ENCODE measurements around the gene TMEM175.

Gene TMEM175

GRCh38 chr4:959338-960139 lies 27.3 kb downstream of the TMEM175 start:
- POLR2A ChIA-PET = no interaction called here
- DNase-seq (ENCODE audit: low read depth, low spot score) = no peak
- H3K4me3 ChIP-seq (ENCODE audit: low read depth, low read length) = no peak overlapping the region
- TF ChIP-seq, protein P1, sequence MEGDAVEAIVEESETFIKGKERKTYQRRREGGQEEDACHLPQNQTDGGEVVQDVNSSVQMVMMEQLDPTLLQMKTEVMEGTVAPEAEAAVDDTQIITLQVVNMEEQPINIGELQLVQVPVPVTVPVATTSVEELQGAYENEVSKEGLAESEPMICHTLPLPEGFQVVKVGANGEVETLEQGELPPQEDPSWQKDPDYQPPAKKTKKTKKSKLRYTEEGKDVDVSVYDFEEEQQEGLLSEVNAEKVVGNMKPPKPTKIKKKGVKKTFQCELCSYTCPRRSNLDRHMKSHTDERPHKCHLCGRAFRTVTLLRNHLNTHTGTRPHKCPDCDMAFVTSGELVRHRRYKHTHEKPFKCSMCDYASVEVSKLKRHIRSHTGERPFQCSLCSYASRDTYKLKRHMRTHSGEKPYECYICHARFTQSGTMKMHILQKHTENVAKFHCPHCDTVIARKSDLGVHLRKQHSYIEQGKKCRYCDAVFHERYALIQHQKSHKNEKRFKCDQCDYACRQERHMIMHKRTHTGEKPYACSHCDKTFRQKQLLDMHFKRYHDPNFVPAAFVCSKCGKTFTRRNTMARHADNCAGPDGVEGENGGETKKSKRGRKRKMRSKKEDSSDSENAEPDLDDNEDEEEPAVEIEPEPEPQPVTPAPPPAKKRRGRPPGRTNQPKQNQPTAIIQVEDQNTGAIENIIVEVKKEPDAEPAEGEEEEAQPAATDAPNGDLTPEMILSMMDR (IDR thresholded peaks at IDR 0.05; ENCODE audit: insufficient read depth, low read length, missing control alignments) = no peak
- CTCF ChIA-PET = no interaction called here

DNA sequence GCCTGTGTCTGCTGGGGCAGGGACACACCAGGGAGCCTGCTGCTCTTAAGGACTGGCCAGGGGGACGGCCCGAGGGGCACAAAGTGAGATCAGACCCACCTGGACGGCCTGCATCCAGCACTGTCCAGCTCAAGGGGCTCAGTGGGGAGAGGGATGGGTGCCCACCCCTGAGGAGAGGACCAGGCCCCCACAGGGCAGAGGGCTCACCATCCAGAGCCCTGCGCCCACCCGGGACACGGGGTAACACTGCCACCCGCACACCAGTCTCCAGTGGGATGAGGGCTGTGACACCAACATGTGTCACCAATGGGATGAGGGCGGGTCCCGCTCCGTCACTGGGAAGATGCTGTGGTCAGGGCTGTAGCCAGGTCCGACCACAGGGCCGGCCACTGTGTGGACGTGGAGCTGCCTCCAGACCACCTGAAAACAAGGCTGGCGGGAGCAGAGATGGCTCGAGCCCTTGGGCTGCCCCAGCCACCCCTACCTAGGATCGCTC lies 27.9 kb downstream of the TMEM175 start:
- CTCF ChIA-PET = no interaction called here
- POLR2A ChIA-PET = no interaction called here

DNA sequence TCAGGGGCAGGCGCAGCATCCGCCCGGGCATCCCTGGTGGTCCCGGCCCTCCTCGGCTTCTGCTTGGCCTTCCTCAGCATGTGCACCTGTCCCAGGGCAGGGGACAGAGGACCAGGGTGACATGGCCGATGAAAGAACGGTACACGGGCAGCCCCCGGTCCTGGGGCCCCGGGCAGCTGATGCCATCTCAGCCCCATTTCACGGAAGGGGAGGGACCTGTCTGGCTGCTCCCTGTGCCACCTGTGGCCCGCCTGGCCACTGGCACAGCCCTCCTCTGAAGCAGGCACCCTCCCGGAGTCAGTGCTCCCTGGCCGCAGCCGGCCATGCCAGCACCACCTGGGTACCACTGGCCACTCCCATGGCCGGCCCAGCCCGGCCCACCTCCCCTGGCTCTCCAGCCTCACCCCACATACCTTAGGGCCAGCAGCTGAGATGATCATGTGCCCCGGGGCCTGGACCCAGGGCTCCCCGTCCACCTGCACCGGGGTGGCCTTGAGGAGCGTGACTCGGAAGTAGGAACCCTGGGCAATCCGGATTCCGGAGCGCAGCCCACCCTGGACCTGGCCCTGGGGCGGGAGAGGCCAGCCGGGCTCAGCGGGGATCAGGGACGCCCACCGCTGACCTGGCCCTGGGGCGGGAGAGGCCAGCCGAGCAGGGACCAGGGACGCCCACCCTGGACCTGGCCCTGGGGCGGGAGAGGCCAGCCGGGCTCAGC lies 28.5 kb downstream of the TMEM175 start:
- TF ChIP-seq, protein P1 (IDR thresholded peaks at IDR 0.05; ENCODE audit: insufficient read depth, low read length, missing control alignments) = no peak
- no peak overlapping the region for H3K4me3 ChIP-seq (ENCODE audit: low read depth, low read length)
- DNase-seq (ENCODE audit: low read depth, low spot score) = no peak
- POLR2A ChIA-PET = no interaction called here
- CTCF ChIA-PET = no interaction called here

More for the DNA sequence above, 27.9 kb downstream of the TMEM175 start:
- H3K4me3 ChIP-seq (ENCODE audit: low read depth, low read length) = no peak overlapping the region
- TF ChIP-seq, protein P1 (IDR thresholded peaks at IDR 0.05; ENCODE audit: insufficient read depth, low read length, missing control alignments) = no peak
- DNase-seq (ENCODE audit: low read depth, low spot score) = no peak

DNA sequence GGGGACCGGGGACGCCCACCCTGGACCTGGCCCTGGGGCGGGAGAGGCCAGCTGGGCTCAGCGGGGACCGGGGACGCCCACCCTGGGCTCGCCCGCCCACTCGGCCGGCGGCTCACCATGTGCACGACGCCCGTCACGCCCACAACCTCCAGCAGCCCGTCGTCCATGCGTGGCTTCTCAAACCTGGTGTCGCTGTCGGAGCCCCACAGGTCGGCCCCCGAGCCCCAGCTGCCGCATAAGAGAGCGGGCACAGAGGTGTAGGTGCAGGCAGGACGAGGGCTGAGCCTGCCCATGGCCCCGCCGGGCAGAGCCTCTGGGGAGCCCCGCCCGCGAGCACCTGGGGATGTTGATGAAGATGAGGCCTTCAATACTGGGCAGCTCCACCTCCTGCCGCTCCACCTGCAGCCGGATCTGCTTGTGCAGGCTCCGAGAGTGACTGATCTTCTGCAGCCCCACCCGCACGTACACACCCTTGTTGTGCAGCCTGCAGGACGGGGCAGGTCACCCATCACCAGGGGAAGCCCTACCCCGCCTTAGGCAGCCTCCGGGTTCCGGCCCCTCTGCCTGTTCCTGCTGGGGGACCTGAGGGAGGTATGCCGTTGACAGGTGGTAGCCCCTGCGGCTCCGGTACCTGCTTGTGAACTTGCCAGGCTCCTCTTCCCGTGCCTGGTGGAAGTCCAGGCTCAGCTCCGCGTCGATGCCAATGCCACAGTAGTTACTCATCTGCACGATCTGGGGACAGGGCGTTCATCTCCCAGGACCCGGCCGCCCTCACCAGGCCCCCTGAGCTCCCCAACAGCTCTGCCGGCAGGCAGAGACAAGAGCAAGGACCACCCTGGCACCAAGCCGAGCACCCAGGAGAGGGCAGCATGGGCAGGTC lies 29.3 kb downstream of the TMEM175 start:
- POLR2A ChIA-PET = no interaction called here
- TF ChIP-seq, protein P1 (IDR thresholded peaks at IDR 0.05; ENCODE audit: insufficient read depth, low read length, missing control alignments) = no peak
- H3K4me3 ChIP-seq (ENCODE audit: low read depth, low read length) = no peak overlapping the region
- CTCF ChIA-PET = no interaction called here
- no peak for DNase-seq (ENCODE audit: low read depth, low spot score)

GRCh38 chr4:962231-963208 lies 30.3 kb downstream of the TMEM175 start:
- no peak overlapping the region for H3K4me3 ChIP-seq (ENCODE audit: low read depth, low read length)
- no peak for DNase-seq (ENCODE audit: low read depth, low spot score)
- POLR2A ChIA-PET = no interaction called here
- CTCF ChIA-PET = no interaction called here
- TF ChIP-seq, protein P1 (IDR thresholded peaks at IDR 0.05; ENCODE audit: insufficient read depth, low read length, missing control alignments) = no peak
